GM19099 (cell line): ENCODE results near the gene REM1.

Experiments
- POLR2A ChIP-seq: IDR thresholded peaks from 3 replicates; pipeline ENCODE4 v1.6.1; 2011; ENCODE audit warnings: low read depth; ENCODE audit not compliant: insufficient read length; ENCODE audit errors: extremely low read depth

REM1 gene

GRCh38 chr20:31515072-31515774 lies 40.1 kb downstream of the REM1 start:
- no peak for TF ChIP-seq POLR2A

- no peak for TF ChIP-seq POLR2A
These were observed 40.7 kb downstream of the REM1 start for GRCh38 chr20:31515775-31516107.

DNA sequence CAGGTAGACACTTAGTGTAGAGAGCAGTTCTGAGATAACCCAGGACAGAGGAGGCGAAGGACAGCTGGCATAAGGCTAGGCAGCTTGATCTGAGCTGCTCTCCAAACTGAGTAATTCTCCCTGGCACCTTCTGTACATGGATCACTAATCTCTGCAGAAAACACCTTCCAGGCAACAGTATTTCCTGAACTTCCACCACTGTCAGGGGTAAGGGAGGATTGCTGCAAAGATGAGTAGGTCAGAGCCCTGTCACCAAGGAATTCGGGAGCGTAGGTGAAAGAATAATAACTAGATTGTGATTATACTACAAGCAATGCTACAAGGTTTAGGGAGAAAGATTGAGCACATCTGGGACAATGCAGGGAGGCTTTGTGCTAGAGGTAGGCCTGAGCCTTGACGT lies 41.1 kb downstream of the REM1 start:
- no peak for TF ChIP-seq POLR2A

GRCh38 chr20:31516651-31517050 lies 41.6 kb downstream of the REM1 start:
- TF ChIP-seq POLR2A, result no peak

GRCh38 chr20:31517373-31517772 lies 42.3 kb downstream of the REM1 start:
- no peak for TF ChIP-seq POLR2A

DNA sequence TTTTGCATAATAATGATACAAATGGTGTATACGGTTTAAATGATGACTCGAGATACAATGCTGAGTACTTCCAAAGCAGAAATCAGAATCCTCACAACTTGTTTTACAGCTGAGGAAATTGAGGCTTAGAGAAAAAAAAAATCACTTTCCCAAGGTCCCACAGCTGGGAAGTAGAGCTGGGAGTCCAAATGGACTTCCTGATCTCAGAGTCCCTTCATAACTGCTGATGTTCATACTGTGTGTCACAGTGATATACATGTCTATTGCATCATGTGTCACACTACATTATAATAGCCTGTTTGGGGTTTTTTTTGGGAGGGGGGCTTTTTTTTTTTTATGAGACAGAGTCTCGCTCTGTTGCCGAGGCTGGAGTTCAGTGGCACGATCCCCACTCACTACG lies 47.6 kb downstream of the REM1 start:
- TF ChIP-seq POLR2A, result no peak

GRCh38 chr20:31523361-31524283 lies 48.5 kb downstream of the REM1 start:
- TF ChIP-seq POLR2A, result no peak

- TF ChIP-seq POLR2A, result no peak
These were observed 52.2 kb downstream of the REM1 start for GRCh38 chr20:31527266-31527665.
